Measurements from ENCODE around the gene TULP4.

- no peak for TF ChIP-seq NR2C2 (CRISPR knock-in tag; IDR thresholded peaks at IDR 0.05)
- TF ChIP-seq ZNF532 (CRISPR knock-in tag; IDR thresholded peaks at IDR 0.05; ENCODE audit: borderline replicate concordance), result no peak
- TF ChIP-seq, protein P1, sequence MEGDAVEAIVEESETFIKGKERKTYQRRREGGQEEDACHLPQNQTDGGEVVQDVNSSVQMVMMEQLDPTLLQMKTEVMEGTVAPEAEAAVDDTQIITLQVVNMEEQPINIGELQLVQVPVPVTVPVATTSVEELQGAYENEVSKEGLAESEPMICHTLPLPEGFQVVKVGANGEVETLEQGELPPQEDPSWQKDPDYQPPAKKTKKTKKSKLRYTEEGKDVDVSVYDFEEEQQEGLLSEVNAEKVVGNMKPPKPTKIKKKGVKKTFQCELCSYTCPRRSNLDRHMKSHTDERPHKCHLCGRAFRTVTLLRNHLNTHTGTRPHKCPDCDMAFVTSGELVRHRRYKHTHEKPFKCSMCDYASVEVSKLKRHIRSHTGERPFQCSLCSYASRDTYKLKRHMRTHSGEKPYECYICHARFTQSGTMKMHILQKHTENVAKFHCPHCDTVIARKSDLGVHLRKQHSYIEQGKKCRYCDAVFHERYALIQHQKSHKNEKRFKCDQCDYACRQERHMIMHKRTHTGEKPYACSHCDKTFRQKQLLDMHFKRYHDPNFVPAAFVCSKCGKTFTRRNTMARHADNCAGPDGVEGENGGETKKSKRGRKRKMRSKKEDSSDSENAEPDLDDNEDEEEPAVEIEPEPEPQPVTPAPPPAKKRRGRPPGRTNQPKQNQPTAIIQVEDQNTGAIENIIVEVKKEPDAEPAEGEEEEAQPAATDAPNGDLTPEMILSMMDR (IDR thresholded peaks at IDR 0.05), result no peak
- TF ChIP-seq CREM (CRISPR knock-in tag; IDR thresholded peaks at IDR 0.05), result no peak
- TF ChIP-seq ATF1 (CRISPR knock-in tag; IDR thresholded peaks at IDR 0.05), result no peak
- TF ChIP-seq, protein P2, sequence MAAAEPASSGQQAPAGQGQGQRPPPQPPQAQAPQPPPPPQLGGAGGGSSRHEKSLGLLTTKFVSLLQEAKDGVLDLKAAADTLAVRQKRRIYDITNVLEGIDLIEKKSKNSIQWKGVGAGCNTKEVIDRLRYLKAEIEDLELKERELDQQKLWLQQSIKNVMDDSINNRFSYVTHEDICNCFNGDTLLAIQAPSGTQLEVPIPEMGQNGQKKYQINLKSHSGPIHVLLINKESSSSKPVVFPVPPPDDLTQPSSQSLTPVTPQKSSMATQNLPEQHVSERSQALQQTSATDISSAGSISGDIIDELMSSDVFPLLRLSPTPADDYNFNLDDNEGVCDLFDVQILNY (CRISPR knock-in tag; IDR thresholded peaks at IDR 0.05), result no peak
- TF ChIP-seq, protein P3, sequence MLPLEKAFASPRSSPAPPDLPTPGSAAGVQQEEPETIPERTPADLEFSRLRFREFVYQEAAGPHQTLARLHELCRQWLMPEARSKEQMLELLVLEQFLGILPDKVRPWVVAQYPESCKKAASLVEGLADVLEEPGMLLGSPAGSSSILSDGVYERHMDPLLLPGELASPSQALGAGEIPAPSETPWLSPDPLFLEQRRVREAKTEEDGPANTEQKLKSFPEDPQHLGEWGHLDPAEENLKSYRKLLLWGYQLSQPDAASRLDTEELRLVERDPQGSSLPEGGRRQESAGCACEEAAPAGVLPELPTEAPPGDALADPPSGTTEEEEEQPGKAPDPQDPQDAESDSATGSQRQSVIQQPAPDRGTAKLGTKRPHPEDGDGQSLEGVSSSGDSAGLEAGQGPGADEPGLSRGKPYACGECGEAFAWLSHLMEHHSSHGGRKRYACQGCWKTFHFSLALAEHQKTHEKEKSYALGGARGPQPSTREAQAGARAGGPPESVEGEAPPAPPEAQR (CRISPR knock-in tag; IDR thresholded peaks at IDR 0.05), result no peak
- TF ChIP-seq, protein P4, sequence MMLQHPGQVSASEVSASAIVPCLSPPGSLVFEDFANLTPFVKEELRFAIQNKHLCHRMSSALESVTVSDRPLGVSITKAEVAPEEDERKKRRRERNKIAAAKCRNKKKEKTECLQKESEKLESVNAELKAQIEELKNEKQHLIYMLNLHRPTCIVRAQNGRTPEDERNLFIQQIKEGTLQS (CRISPR knock-in tag; conservative IDR thresholded peaks at IDR 0.05), result no peak
- no peak for TF ChIP-seq FOXP1 (CRISPR knock-in tag; IDR thresholded peaks at IDR 0.05; ENCODE audit: borderline replicate concordance)
- TF ChIP-seq, protein P5, sequence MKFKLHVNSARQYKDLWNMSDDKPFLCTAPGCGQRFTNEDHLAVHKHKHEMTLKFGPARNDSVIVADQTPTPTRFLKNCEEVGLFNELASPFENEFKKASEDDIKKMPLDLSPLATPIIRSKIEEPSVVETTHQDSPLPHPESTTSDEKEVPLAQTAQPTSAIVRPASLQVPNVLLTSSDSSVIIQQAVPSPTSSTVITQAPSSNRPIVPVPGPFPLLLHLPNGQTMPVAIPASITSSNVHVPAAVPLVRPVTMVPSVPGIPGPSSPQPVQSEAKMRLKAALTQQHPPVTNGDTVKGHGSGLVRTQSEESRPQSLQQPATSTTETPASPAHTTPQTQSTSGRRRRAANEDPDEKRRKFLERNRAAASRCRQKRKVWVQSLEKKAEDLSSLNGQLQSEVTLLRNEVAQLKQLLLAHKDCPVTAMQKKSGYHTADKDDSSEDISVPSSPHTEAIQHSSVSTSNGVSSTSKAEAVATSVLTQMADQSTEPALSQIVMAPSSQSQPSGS (CRISPR knock-in tag; IDR thresholded peaks at IDR 0.05; ENCODE audit: borderline replicate concordance, low read depth), result no peak
- no peak for TF ChIP-seq ESRRA (CRISPR knock-in tag; IDR thresholded peaks at IDR 0.05; ENCODE audit: borderline replicate concordance)
Observed at GRCh38 chr6:158543606-158544185, 231.4 kb downstream of the TULP4 start.
